ENCODE data around the gene KANK4. TPM values are rescaled to one million over a fixed set of nuclear protein-coding genes. Genes with fewer than 3 reads are reported as not detected.

The KANK4 gene
- total RNA-seq, 6 experiments from 2014 or later = not detected

DNA sequence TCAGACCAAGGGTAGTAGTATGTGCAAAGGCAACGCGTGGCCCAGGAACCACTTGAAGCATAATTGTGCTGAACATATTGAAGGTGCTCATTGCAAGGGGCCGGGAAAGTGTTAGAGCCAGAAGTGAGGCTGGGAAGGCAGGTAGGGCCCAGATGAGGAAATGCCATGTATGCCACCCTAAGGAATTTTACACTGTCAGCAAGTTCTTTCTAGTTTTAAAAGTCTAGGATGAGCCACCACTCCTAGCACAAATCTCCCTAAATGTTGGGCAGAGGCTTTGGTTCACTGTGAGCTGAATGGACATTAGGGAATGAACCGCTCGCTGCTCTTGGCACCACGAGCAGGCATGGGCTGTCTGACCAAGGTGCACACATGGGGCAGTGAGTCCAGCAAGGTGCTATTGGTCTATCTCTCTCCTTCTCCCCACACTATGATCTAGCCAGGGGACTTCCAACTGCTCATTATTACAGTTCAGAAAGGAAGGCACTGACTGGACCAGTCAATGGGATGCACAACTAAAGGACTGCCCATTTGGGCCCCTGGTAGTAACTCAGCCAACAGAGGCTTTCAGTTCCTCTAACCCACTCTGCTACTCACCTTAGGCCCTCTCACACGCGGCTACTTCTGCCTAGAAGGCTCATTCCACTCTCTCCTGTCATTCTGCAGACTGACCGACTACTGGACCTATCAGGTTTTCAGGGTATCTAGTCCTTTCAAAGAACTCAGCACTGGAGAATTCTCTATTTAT lies 2.0 kb downstream of the KANK4 start:
- Mint-ChIP-seq H3K4me1 (ENCODE audit: low read depth) (peaks cover 11% of the 10 kb centered on the region), H3K4me3 (no peak overlapping the region), H3K27me3 (ENCODE audit: insufficient read depth) (peaks cover 27% of the 10 kb centered on the region)

DNA sequence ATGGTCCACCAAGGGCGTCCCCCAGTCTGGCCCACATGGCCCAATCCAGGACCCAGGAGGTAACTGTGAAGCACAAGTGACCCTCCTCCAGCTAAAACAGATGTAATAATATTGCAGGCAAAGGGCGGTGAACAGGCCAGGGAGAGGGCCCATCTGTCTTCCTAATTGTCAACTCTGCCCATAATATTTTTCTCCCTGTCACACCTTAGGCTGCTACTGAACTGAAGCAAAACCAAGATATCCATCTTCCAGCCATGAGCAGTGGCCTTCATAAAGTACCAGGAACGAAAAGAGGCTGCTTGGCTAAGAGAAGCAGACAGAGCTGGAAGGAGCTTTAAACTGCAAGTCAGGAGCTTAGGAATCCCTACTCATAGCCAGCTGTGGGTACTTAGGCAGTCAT lies 3.1 kb downstream of the KANK4 start:
- peaks cover under 1% of the 10 kb centered on the region for H3K4me1 Mint-ChIP-seq (ENCODE audit: low read depth)
- no peak overlapping the region for H3K4me3 Mint-ChIP-seq
- peaks cover 23% of the 10 kb centered on the region for H3K27me3 Mint-ChIP-seq (ENCODE audit: insufficient read depth)
- H3K27ac Mint-ChIP-seq = no peak overlapping the region
- no peak for DNase-seq
- TF ChIP-seq, protein P1, sequence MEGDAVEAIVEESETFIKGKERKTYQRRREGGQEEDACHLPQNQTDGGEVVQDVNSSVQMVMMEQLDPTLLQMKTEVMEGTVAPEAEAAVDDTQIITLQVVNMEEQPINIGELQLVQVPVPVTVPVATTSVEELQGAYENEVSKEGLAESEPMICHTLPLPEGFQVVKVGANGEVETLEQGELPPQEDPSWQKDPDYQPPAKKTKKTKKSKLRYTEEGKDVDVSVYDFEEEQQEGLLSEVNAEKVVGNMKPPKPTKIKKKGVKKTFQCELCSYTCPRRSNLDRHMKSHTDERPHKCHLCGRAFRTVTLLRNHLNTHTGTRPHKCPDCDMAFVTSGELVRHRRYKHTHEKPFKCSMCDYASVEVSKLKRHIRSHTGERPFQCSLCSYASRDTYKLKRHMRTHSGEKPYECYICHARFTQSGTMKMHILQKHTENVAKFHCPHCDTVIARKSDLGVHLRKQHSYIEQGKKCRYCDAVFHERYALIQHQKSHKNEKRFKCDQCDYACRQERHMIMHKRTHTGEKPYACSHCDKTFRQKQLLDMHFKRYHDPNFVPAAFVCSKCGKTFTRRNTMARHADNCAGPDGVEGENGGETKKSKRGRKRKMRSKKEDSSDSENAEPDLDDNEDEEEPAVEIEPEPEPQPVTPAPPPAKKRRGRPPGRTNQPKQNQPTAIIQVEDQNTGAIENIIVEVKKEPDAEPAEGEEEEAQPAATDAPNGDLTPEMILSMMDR (IDR thresholded peaks at IDR 0.05) = no peak
- no peaks in the 10 kb centered on the region for H3K36me3 Mint-ChIP-seq (ENCODE audit: low read depth)
- peaks cover 5% of the 10 kb centered on the region; the same call in 1 of the 2 replicates for H3K9me3 Mint-ChIP-seq

More for the DNA sequence above, 2.0 kb downstream of the KANK4 start:
- TF ChIP-seq, protein P1 (IDR thresholded peaks at IDR 0.05) = no peak
- Mint-ChIP-seq H3K27ac (no peak overlapping the region), H3K9me3 (peaks cover 5% of the 10 kb centered on the region; the same call in 1 of the 2 replicates), H3K36me3 (ENCODE audit: low read depth) (no peaks in the 10 kb centered on the region)
- DNase-seq = no peak

DNA sequence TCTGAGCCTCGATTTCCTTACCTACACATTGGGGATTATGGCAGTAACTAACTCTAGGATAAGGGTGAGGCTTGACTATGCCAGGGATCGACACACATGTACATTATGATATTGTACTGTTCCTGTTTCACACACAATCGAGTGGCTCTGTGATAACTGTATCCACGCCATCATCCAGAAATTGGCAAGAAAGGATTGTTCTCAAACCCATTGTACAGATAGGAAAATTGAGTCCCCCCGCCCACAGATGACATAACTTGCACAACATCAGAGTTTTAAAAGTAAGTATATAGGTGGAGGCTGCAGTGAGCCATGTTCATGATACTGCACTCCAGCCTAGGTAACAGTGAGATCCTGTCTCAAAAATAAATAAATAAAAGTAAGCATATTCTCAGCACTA lies 3.8 kb downstream of the KANK4 start:
- no peak for DNase-seq
- TF ChIP-seq, protein P1 (IDR thresholded peaks at IDR 0.05) = no peak
- no peaks in the 10 kb centered on the region for H3K4me1 Mint-ChIP-seq (ENCODE audit: low read depth)
- peaks cover 5% of the 10 kb centered on the region; the same call in 1 of the 2 replicates for H3K9me3 Mint-ChIP-seq
- no peak overlapping the region for H3K4me3 Mint-ChIP-seq
- H3K27me3 Mint-ChIP-seq (ENCODE audit: insufficient read depth) = peaks cover 25% of the 10 kb centered on the region
- H3K36me3 Mint-ChIP-seq (ENCODE audit: low read depth) = no peaks in the 10 kb centered on the region
- no peak overlapping the region for H3K27ac Mint-ChIP-seq

DNA sequence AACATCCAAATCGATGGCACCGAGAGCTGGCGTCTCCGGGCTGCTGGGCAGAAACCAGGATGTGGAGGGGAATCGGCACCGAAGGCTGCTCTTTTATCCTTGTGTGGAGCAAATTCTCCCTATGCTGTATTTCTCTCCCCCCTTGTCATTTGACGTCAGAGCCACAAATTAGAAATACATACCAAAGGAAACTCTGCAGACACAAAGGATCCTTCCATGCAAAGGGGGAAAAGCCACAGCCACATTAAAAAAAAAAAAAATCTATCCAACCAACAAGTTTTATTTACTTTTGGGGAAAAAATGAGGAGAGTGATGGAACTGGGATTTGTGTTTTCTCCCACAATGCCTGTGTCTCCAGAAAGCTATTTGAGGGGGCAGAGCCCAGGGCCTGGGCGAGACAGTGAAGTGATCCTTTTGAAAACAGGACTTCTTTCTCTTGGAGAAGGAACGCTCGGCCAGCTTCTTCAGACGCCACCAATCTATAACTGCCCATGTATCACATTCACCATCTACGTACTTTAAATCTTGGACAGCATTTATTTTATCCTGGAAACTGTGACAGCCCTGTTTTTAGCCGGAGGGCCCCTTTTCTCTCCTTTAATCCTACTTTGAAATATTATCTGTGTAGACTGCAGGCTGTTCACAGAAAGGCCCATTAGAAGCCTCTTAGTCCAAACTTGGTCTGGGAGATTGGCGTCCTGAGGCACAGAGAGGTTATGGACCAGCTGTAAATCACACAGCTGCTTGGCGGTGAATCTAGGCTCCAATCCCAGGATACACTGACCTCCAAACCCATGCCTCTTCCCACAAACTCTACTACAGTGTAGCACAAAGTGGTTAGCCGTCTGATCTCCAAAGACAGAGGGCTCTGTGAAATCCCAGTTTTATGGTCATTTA lies 4.5 kb downstream of the KANK4 start:
- no peak overlapping the region for H3K27ac Mint-ChIP-seq
- H3K27me3 Mint-ChIP-seq (ENCODE audit: insufficient read depth) = peaks cover 26% of the 10 kb centered on the region
- no peak for DNase-seq
- H3K4me1 Mint-ChIP-seq (ENCODE audit: low read depth) = no peaks in the 10 kb centered on the region
- H3K9me3 Mint-ChIP-seq = peaks cover 2% of the 10 kb centered on the region; the same call in 1 of the 2 replicates
- H3K36me3 Mint-ChIP-seq (ENCODE audit: low read depth) = no peaks in the 10 kb centered on the region
- no peak overlapping the region for H3K4me3 Mint-ChIP-seq
- TF ChIP-seq, protein P1 (IDR thresholded peaks at IDR 0.05) = no peak

DNA sequence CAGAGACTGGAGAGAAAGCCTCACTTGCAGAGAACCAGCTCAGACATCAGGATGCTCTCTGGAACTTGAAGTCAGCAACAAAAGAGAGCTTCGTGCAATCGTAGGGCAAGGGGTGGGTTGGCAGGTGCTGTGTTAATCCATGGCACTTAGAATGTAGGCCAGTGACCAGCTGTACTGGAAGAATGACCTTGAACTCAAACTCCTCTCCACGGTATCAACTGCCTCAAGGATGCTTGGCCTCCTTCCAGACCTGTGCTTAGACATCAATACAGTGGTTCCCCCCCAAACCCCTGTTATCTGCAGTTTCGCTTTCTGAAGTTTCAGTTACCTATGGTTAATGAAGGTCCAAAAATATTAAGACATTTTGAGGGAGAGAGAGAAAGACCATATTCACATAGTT lies 6.5 kb downstream of the KANK4 start:
- H3K27me3 Mint-ChIP-seq (ENCODE audit: insufficient read depth) = peaks cover 24% of the 10 kb centered on the region
- TF ChIP-seq, protein P1 (IDR thresholded peaks at IDR 0.05) = no peak
- DNase-seq = no peak
- H3K4me3 Mint-ChIP-seq = no peak overlapping the region
- H3K4me1 Mint-ChIP-seq (ENCODE audit: low read depth) = no peaks in the 10 kb centered on the region
- H3K36me3 Mint-ChIP-seq (ENCODE audit: low read depth) = no peaks in the 10 kb centered on the region
- no peak overlapping the region for H3K27ac Mint-ChIP-seq
- H3K9me3 Mint-ChIP-seq = no peaks in the 10 kb centered on the region
